K562 treated with DMSO at 1 percent for 24 hours (cell line): Measurements from ENCODE around the gene RAP1B. TPM values are rescaled to one million over a fixed set of nuclear protein-coding genes. Genes with fewer than 3 reads are reported as not detected.

Source experiments
- total RNA-seq: library from RNA; unstranded; fragments of 300-600 nt; gene quantifications from 2 replicates; pipeline ENCODE4 v1.2.3, GENCODE V29; 2022; ENCODE audit warnings: low read depth; ENCODE audit not compliant: insufficient read depth

Gene RAP1B
- total RNA-seq = 103 and 119 TPM in 2 replicates

GRCh38 chr12:68610370-68611093 is at the start of gene RAP1B:
Gene RAP1B, plus strand, starts transcription at chr12:68610899. Its CDS starts 37,826 bp downstream, at chr12:68648725.

GRCh38 chr12:68686595-68687521 is 76.2 kb downstream of the RAP1B start, which contains the start of gene NUP107:
Gene NUP107, plus strand, starts transcription at chr12:68686978. Its CDS starts 88 bp downstream, at chr12:68687066.

Other genes starting within 250 kb of the RAP1B start
- 59.8 and 67.8 TPM in 2 replicates for gene NUP107, start 76.1 kb downstream of the RAP1B start, total RNA-seq
- gene SLC35E3, start 135.3 kb downstream of the RAP1B start, total RNA-seq = 1.3 and 1.8 TPM in 2 replicates
- gene MDM2, start 197.3 kb downstream of the RAP1B start, total RNA-seq = 6.5 and 8.3 TPM in 2 replicates